Activated CD4-positive, alpha-beta T cell treated with anti-CD3 and anti-CD28 coated beads for 48 hours (primary cell): ENCODE measurements around the gene CCNYL1.

Experiments
- DNase-seq: peaks from one replicate; pipeline ENCODE4 v3.0.0-alpha.2; 2020

The CCNYL1 gene

GRCh38 chr2:207802650-207803049 is 91.2 kb downstream of the CCNYL1 start:
- no peak for DNase-seq
